H1 (cell line): ENCODE results near the gene MYH7. TPM values are rescaled to one million over a fixed set of nuclear protein-coding genes. Genes with fewer than 3 reads are reported as not detected.

ENCODE experiments used
- CTCF ChIA-PET: fragments of 300-600 bp; sonication (Branson Sonifier 250); formaldehyde crosslinking; loops from one replicate; lab custom pipeline; 2021; ENCODE audit not compliant: partially characterized antibody; lab: Charles Lee
- POLR2A ChIA-PET: fragments of 300-600 bp; sonication (Branson Sonifier 250); formaldehyde crosslinking; loops from one replicate; lab custom pipeline; 2021; ENCODE audit warnings: inconsistent platforms; ENCODE audit not compliant: partially characterized antibody; lab: Charles Lee
- DNase-seq, 2 experiments: peaks; one replicate each; pipeline versions ENCODE4 v3.0.0 to v3.0.0-alpha.2; 2010 to 2022; ENCODE audit warnings: low spot score in 2 of 2, low read depth in 1 of 2, mixed read lengths in 1 of 2
- FAIRE-seq: peaks from 2 replicates; lab custom pipeline; 2011; peaks lifted over from hg19 to GRCh38; lab: Jason Lieb, UNC
- H2AFZ ChIP-seq: 2 replicates; pipeline ENCODE4 v1.8.1; 2012; ENCODE audit warnings: low read length, inconsistent platforms
- H2AK5ac ChIP-seq: 2 replicates; pipeline ENCODE4 v1.6.1; 2013; ENCODE audit warnings: low read depth, low read length
- H2BK120ac ChIP-seq: replicated peaks from 2 replicates; pipeline ENCODE3; 2013; ENCODE audit warnings: low read depth, low read length, inconsistent platforms
- H2BK12ac ChIP-seq: 2 replicates; pipeline ENCODE4 v1.6.1; 2013; ENCODE audit warnings: low read depth, low read length
- H2BK15ac ChIP-seq: 2 replicates; pipeline ENCODE4 v1.6.1; 2013; ENCODE audit warnings: low read length
- H2BK20ac ChIP-seq: 2 replicates; pipeline ENCODE4 v1.6.1; 2013; ENCODE audit warnings: low read length
- H2BK5ac ChIP-seq: 2 replicates; pipeline ENCODE4 v1.6.1; 2013; ENCODE audit warnings: low read depth, low read length
- H3K14ac ChIP-seq: 2 replicates; pipeline ENCODE4 v1.6.1; 2013; ENCODE audit warnings: inconsistent platforms; ENCODE audit not compliant: insufficient read length
- H3K18ac ChIP-seq: 2 replicates; pipeline ENCODE4 v1.6.1; 2013; ENCODE audit warnings: low read length; ENCODE audit errors: extremely low read depth
- H3K23ac ChIP-seq: 2 replicates; pipeline ENCODE4 v1.6.1; 2013; ENCODE audit warnings: inconsistent platforms; ENCODE audit not compliant: insufficient read length
- H3K23me2 ChIP-seq: 2 replicates; pipeline ENCODE4 v1.6.1; 2013; ENCODE audit warnings: low read depth, low read length
- H3K27ac ChIP-seq: 2 replicates; pipeline ENCODE4 v1.6.1; 2011; ENCODE audit warnings: low read depth, low read length, inconsistent platforms
- H3K27me3 ChIP-seq, 4 experiments: replicated peaks in 1 of 4; 1 replicate in 1 of 4; 2 replicates in 3 of 4; pipeline versions ENCODE4 v1.6.1 to v1.8.1; 2011 to 2013; ENCODE audit warnings: low read length in 3 of 4, mild to moderate bottlenecking in 3 of 4, inconsistent platforms in 2 of 4, mixed read lengths in 2 of 4, moderate library complexity in 1 of 4; ENCODE audit not compliant: control insufficient read depth in 3 of 4, insufficient read depth in 3 of 4; ENCODE audit errors: extremely low read depth in 1 of 4
- H3K36me3 ChIP-seq, 4 experiments: 2 replicates each; pipeline versions ENCODE4 v1.6.1 to v1.8.1; 2011 to 2013; ENCODE audit warnings: mild to moderate bottlenecking in 4 of 4, low read length in 3 of 4, moderate library complexity in 2 of 4, control low read depth in 1 of 4, inconsistent platforms in 1 of 4; ENCODE audit not compliant: insufficient read depth in 4 of 4, control insufficient read depth in 2 of 4
- H3K4ac ChIP-seq: replicated peaks from 2 replicates; pipeline ENCODE3; 2013; ENCODE audit warnings: low read length, low read depth, mixed read lengths, inconsistent platforms; ENCODE audit not compliant: insufficient read length
- H3K4me1 ChIP-seq, 4 experiments: replicated peaks in 1 of 4; 1 replicate in 1 of 4; 2 replicates in 3 of 4; pipeline versions ENCODE4 v1.6.1 to v1.8.1; 2011 to 2013; ENCODE audit warnings: low read length in 3 of 4, inconsistent platforms in 2 of 4, mixed read lengths in 1 of 4; ENCODE audit not compliant: insufficient read depth in 4 of 4, control insufficient read depth in 3 of 4
- H3K4me2 ChIP-seq, 2 experiments: 2 replicates each; pipeline versions ENCODE4 v1.6.1 to v1.8.1; 2011 to 2013; ENCODE audit warnings: low read depth in 2 of 2, low read length in 2 of 2, control low read depth in 1 of 2, inconsistent platforms in 1 of 2, mild to moderate bottlenecking in 1 of 2; ENCODE audit not compliant: insufficient read depth in 1 of 2
- H3K4me3 ChIP-seq, 4 experiments: fragments of 200-600, 300-600 bp in 1 of 4; sonication (generic), shearing (Covaris generic), sonication (Bioruptor Twin) in 1 of 4; 2 replicates each; pipeline versions ENCODE4 v1.5.1 to v1.8.1; 2011 to 2016; ENCODE audit warnings: low read length in 4 of 4, low read depth in 3 of 4, control low read depth in 2 of 4, inconsistent platforms in 2 of 4, mild to moderate bottlenecking in 2 of 4, mixed read lengths in 1 of 4, moderate library complexity in 1 of 4; ENCODE audit not compliant: insufficient read depth in 2 of 4; ENCODE audit errors: extremely low read depth in 1 of 4
- H3K56ac ChIP-seq: replicated peaks from 2 replicates; pipeline ENCODE3; 2013; ENCODE audit warnings: low read depth, mild to moderate bottlenecking, mixed read lengths, low read length, inconsistent platforms; ENCODE audit not compliant: insufficient read length
- H3K79me1 ChIP-seq: 2 replicates; pipeline ENCODE4 v1.6.1; 2013; ENCODE audit warnings: low read depth, low read length, control low read depth
- H3K79me2 ChIP-seq, 2 experiments: 2 replicates each; pipeline versions ENCODE4 v1.6.1 to v1.8.1; 2012 to 2013; ENCODE audit warnings: low read length in 2 of 2, mild to moderate bottlenecking in 2 of 2, inconsistent platforms in 1 of 2; ENCODE audit not compliant: insufficient read depth in 2 of 2, control insufficient read depth in 1 of 2
- H3K9ac ChIP-seq, 4 experiments: replicated peaks in 1 of 4; 1 replicate in 1 of 4; 2 replicates in 3 of 4; pipeline versions ENCODE4 v1.6.1 to v1.8.1; 2011 to 2013; ENCODE audit warnings: low read depth in 3 of 4, low read length in 3 of 4, control low read depth in 2 of 4, mild to moderate bottlenecking in 2 of 4, moderate library complexity in 2 of 4, inconsistent platforms in 1 of 4; ENCODE audit errors: extremely low read depth in 1 of 4
- H3K9me3 ChIP-seq, 2 experiments: 2 replicates each; pipeline versions ENCODE4 v1.6.1 to v1.8.1; 2012 to 2013; ENCODE audit warnings: mild to moderate bottlenecking in 2 of 2, moderate library complexity in 2 of 2, control low read depth in 1 of 2, inconsistent platforms in 1 of 2, low read depth in 1 of 2, low read length in 1 of 2, mixed read lengths in 1 of 2; ENCODE audit not compliant: insufficient read depth in 2 of 2
- H4K20me1 ChIP-seq, 2 experiments: replicated peaks in 1 of 2; 2 replicates each; pipeline versions ENCODE3 to v1.8.1; 2011 to 2013; ENCODE audit warnings: inconsistent platforms in 2 of 2, low read length in 2 of 2, mild to moderate bottlenecking in 1 of 2; ENCODE audit not compliant: insufficient read depth in 2 of 2, control insufficient read depth in 1 of 2
- H4K5ac ChIP-seq: 2 replicates; pipeline ENCODE4 v1.6.1; 2013; ENCODE audit warnings: low read length, low read depth, mixed read lengths, inconsistent platforms; ENCODE audit not compliant: insufficient read length
- H4K8ac ChIP-seq: 2 replicates; pipeline ENCODE4 v1.8.0; 2013; ENCODE audit warnings: mild to moderate bottlenecking, moderate library complexity, low read length, inconsistent platforms; ENCODE audit not compliant: insufficient read depth; ENCODE audit errors: extremely low read depth
- H4K91ac ChIP-seq: replicated peaks from 2 replicates; pipeline ENCODE3; 2013; ENCODE audit warnings: low read length, mixed read lengths, inconsistent platforms; ENCODE audit not compliant: insufficient read length
- EP300 ChIP-seq, 2 experiments: IDR thresholded peaks; 1 replicate in 1 of 2; 2 replicates in 1 of 2; pipeline ENCODE4 v1.6.1; 2011 to 2012; ENCODE audit warnings: low read depth in 2 of 2, low read length in 2 of 2, mild to moderate bottlenecking in 2 of 2, borderline replicate concordance in 1 of 2, inconsistent platforms in 1 of 2, moderate library complexity in 1 of 2
- HDAC2 ChIP-seq, 2 experiments: fragments of 300-600 bp in 1 of 2; sonication (generic) in 1 of 2; IDR thresholded peaks; 2 replicates each; pipeline ENCODE4 v1.6.1; 2011 to 2012; ENCODE audit warnings: low read depth in 2 of 2, low read length in 2 of 2, mild to moderate bottlenecking in 2 of 2, moderate library complexity in 2 of 2, borderline replicate concordance in 1 of 2, inconsistent platforms in 1 of 2
- HDAC6 ChIP-seq: IDR thresholded peaks from one replicate; pipeline ENCODE4 v1.7.1; 2012; ENCODE audit warnings: low read depth, mild to moderate bottlenecking, inconsistent platforms, low read length, moderate library complexity
- JUN ChIP-seq: IDR thresholded peaks from 2 replicates; pipeline ENCODE4 v1.6.1; 2011; ENCODE audit warnings: low read depth, mild to moderate bottlenecking, improper control_type of control experiment, low read length
- JUND ChIP-seq: IDR thresholded peaks from 2 replicates; pipeline ENCODE4 v1.6.1; 2011; ENCODE audit warnings: mild to moderate bottlenecking, improper control_type of control experiment, low read length
- KDM5A ChIP-seq: fragments of 200-600 bp; IDR thresholded peaks from 2 replicates; pipeline ENCODE4 v1.7.1; 2012; ENCODE audit warnings: mild to moderate bottlenecking, low read length, inconsistent platforms, mixed read lengths
- RAD21 ChIP-seq, 2 experiments: IDR thresholded peaks in 1 of 2; conservative IDR thresholded peaks in 1 of 2; 2 replicates each; pipeline ENCODE4 v1.6.1; 2011; ENCODE audit warnings: low read depth in 2 of 2, low read length in 2 of 2, improper control_type of control experiment in 1 of 2, inconsistent platforms in 1 of 2, mild to moderate bottlenecking in 1 of 2, moderate library complexity in 1 of 2
- RFX5 ChIP-seq: IDR thresholded peaks from 2 replicates; pipeline ENCODE4 v1.6.1; 2011; ENCODE audit warnings: low read depth, low read length, improper control_type of control experiment, borderline replicate concordance
- WGBS, 2 experiments: shearing (Covaris generic) in 1 of 2; methylation state at CpG; one replicate each; pipeline versions ENCODE4 v1.1.6 to v1.1.7; 2013 to 2015; ENCODE audit warnings: low lambda C conversion rate in 2 of 2, mixed read lengths in 2 of 2, inconsistent platforms in 1 of 2, low coverage in 1 of 2, missing lambda C conversion rate in 1 of 2; ENCODE audit not compliant: insufficient replicate concordance in 2 of 2, insufficient coverage in 1 of 2, insufficient read length in 1 of 2; ENCODE audit errors: extremely low coverage in 1 of 2, missing lambda C conversion rate in 1 of 2; 5-methylcytosine and 5-hydroxymethylcytosine counted together
- polyA plus RNA-seq, 7 experiments: library from polyadenylated mRNA; depleted of rRNA in 3 of 7; stranded (reverse) in 5 of 7; unstranded in 2 of 7; fragments of >200 nt in 5 of 7; fragments of 200-250 nt in 2 of 7; gene quantifications; 1 replicate in 5 of 7; 2 replicates in 1 of 7; 4 replicates in 1 of 7; pipeline versions ENCODE4 v1.2.1 to v1.2.3, GENCODE V29; 2011 to 2013; ENCODE audit warnings: missing spikeins in 2 of 7, mixed read lengths in 2 of 7
- total RNA-seq: library from RNA; stranded (reverse); fragmentation: NEBNext Ultra II Directional; extraction: Animal tissue kit (Norgen Biotek cat#: 25700); gene quantifications from 2 replicates; pipeline ENCODE4 v1.2.1, GENCODE V29; 2021
- TF ChIP-seq, protein P1 (sequence below): IDR thresholded peaks from 2 replicates; pipeline ENCODE4 v1.6.1; 2012; ENCODE audit warnings: inconsistent platforms

Gene MYH7
- total and polyA plus RNA-seq, 2 of the 8 experiments (the other 6 are each of a cell fraction or from before 2014, with no cell fraction given) = not detected

DNA sequence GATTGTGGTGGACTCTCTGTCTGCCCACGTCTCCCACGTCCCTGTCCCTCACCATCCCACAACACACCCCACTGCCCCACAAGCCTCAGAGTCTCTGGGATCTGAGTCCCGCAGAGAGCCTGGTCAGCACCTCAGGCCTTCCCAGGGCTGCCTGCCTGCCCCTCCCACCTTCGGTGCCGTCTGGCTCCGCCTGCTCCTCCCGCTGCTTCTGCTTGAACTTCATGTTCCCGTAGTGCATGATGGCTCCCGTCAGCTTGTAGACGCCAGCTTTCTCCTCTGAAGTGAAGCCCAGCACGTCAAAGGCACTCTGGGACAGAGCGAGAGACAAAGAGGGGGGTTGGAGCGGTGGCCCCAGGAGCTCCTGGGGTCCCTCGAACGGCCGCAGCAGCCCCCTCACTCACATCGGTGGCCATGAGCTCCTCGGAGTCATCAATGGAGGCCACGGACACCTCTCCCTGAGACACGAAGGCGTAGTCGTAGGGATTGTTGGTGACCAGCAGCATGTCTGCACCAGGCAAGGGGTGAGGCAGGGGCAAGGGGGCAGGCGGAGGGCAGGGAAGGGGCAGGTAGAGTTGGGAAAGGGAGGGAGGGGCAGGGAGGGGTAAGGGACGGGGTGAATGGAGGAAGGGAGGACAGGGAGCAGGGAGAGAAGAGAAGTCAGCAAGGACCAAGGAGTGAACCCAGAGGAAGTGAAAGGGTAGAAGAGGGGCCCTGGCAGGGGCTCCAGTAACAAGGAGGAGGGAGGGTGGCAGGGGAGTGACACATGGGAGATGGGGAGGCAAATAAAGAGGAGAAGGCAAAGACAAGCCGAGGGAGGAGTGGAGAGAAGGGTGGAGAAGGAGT lies 32.9 kb downstream of the MYH7 start:
- no peaks in the 10 kb centered on the region; a peak in 3 of 7 replicates for H3K27me3 ChIP-seq
- H2BK5ac ChIP-seq = no peak overlapping the region
- ChIA-PET POLR2A (interaction anchor here (0.8 kb wide), 1 partner anchor 136 kb away, joined by 3 read pairs; no protein-coding TSS in a partner anchor), CTCF (interaction anchor here (1.0 to 1.8 kb wide), 5 partner anchors 11 to 22 kb away, joined by 3 to 7 read pairs (median 3); no protein-coding TSS in a partner anchor)
- H2BK12ac ChIP-seq = no peak overlapping the region; the same call in 1 of the 2 replicates
- no peaks in the 10 kb centered on the region for H3K79me1 ChIP-seq
- no peaks in the 10 kb centered on the region for H3K23me2 ChIP-seq
- H3K56ac ChIP-seq = no peak overlapping the region
- H2BK20ac ChIP-seq = no peak overlapping the region
- H3K18ac ChIP-seq = no peak overlapping the region
- no peaks in the 10 kb centered on the region for H3K79me2 ChIP-seq
- H2AFZ ChIP-seq = peak overlapping the region; percentile 72; the same call in 1 of the 2 replicates
- H2BK120ac ChIP-seq = no peak overlapping the region
- no peak overlapping the region for H3K27ac ChIP-seq
- 0 out of 2 replicates have a peak overlapping the region, but pooled peaks have one; percentile 82 for H4K8ac ChIP-seq
- no peak overlapping the region for H3K23ac ChIP-seq
- H3K36me3 ChIP-seq = no peaks in the 10 kb centered on the region
- no peak overlapping the region for H3K4ac ChIP-seq
- no peak overlapping the region for H3K14ac ChIP-seq
- no peaks in the 10 kb centered on the region for H3K9me3 ChIP-seq
- no peak overlapping the region for H3K9ac ChIP-seq
- H4K91ac ChIP-seq = no peak overlapping the region
- H4K5ac ChIP-seq = no peak overlapping the region
- WGBS, 2 experiments = 83% methylated on average over 22 of the region's 25 CpGs; no CpG with 5 or more reads in 1 of the 2 experiments
- H2AK5ac ChIP-seq = peak overlapping the region; percentile 53; the same call in 1 of the 2 replicates
- 0 out of 2 replicates have a peak overlapping the region, but pooled peaks have one; percentile 16 for H2BK15ac ChIP-seq
- no peaks in the 10 kb centered on the region; a peak in 1 of 7 replicates for H3K4me1 ChIP-seq
- H4K20me1 ChIP-seq = peaks cover 0 to 2% of the 10 kb centered on the region in 2 experiments
- no peak for FAIRE-seq
- H3K4me2 ChIP-seq = no peak overlapping the region
- DNase-seq = no peak
- no peak overlapping the region for H3K4me3 ChIP-seq
- TF ChIP-seq RAD21 (IDR thresholded peaks at IDR 0.05 in 1 of 2, conservative IDR thresholded peaks at IDR 0.05 in 1 of 2; ENCODE audit: low read depth in 2 of 2, low read length in 2 of 2) (no peak), HDAC6 (no peak), HDAC2 (IDR thresholded peaks at IDR 0.05; ENCODE audit: borderline replicate concordance in 1 of 2, low read depth in 2 of 2, low read length in 2 of 2) (no peak), KDM5A (no peak), JUN (no peak), JUND (no peak), RFX5 (no peak), EP300 (IDR thresholded peaks at IDR 0.05; ENCODE audit: borderline replicate concordance in 1 of 2, low read depth in 2 of 2, low read length in 2 of 2) (no peak)
- TF ChIP-seq, protein P1, sequence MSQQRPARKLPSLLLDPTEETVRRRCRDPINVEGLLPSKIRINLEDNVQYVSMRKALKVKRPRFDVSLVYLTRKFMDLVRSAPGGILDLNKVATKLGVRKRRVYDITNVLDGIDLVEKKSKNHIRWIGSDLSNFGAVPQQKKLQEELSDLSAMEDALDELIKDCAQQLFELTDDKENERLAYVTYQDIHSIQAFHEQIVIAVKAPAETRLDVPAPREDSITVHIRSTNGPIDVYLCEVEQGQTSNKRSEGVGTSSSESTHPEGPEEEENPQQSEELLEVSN = no peak
